Tongue (tissue), 2 donors: Measurements from ENCODE around the gene CHURC1. TPM values are rescaled to one million over a fixed set of nuclear protein-coding genes. Genes with fewer than 3 reads are reported as not detected.
"Not testable (repeated sequence)": the region's sequence is repeated elsewhere in the genome, so short reads cannot be mapped to it uniquely, and the experiment has no call there.

Source experiments
- DNase-seq: peaks from one replicate; pipeline ENCODE4 v3.0.0-alpha.2; 2015
- total RNA-seq: library from RNA; depleted of rRNA; stranded (reverse); fragments of >200 nt; gene quantifications from one replicate; pipeline ENCODE4 v1.2.3, GENCODE V29; 2014

Gene CHURC1
- total RNA-seq, 1 donor from 2014 or later: 55.2 TPM

- DNase-seq: peak; percentile 21
These were observed 3.3 kb upstream of the CHURC1 start for GRCh38 chr14:64910847-64911495.

GRCh38 chr14:64912261-64912660 lies 2.0 kb upstream of the CHURC1 start:
- no peak for DNase-seq

- not testable (repeated sequence) for DNase-seq
These were observed 778 bp upstream of the CHURC1 start for GRCh38 chr14:64913477-64913876.

- no peak for DNase-seq
These were observed 772 bp downstream of the CHURC1 start for GRCh38 chr14:64915029-64915424.

GRCh38 chr14:64915797-64916196 lies 1.5 kb downstream of the CHURC1 start:
- DNase-seq: no peak

GRCh38 chr14:64918216-64918615 lies 4.0 kb downstream of the CHURC1 start:
- DNase-seq: no peak

GRCh38 chr14:64919215-64919614 lies 5.0 kb downstream of the CHURC1 start:
- no peak for DNase-seq

- DNase-seq: no peak
These were observed 5.4 kb downstream of the CHURC1 start for GRCh38 chr14:64919618-64920017.

- no peak for DNase-seq
These were observed 6.2 kb downstream of the CHURC1 start for GRCh38 chr14:64920465-64920864.

- no peak for DNase-seq
These were observed 8.8 kb downstream of the CHURC1 start for GRCh38 chr14:64923015-64923414.

- no peak for DNase-seq
These were observed 12.2 kb downstream of the CHURC1 start for GRCh38 chr14:64926398-64926995.

- no peak for DNase-seq
These were observed 12.8 kb downstream of the CHURC1 start for GRCh38 chr14:64927031-64927430.

- DNase-seq: no peak
These were observed 14.2 kb downstream of the CHURC1 start for GRCh38 chr14:64928239-64929013.

GRCh38 chr14:64929014-64929359 lies 14.7 kb downstream of the CHURC1 start:
- DNase-seq: no peak

GRCh38 chr14:64930085-64930843 lies 16.0 kb downstream of the CHURC1 start:
- DNase-seq: no peak

GRCh38 chr14:64931123-64931522 lies 16.9 kb downstream of the CHURC1 start:
- DNase-seq: no peak

- no peak for DNase-seq
These were observed 18.0 kb downstream of the CHURC1 start for GRCh38 chr14:64932231-64932630.

- DNase-seq: peak; percentile 16
These were observed 20.2 kb downstream of the CHURC1 start for GRCh38 chr14:64934338-64934929.

- no peak for DNase-seq
These were observed 21.3 kb downstream of the CHURC1 start for GRCh38 chr14:64935508-64935907.

- DNase-seq: no peak
These were observed 23.0 kb downstream of the CHURC1 start for GRCh38 chr14:64937171-64937820.

GRCh38 chr14:64937821-64938193 lies 23.6 kb downstream of the CHURC1 start:
- peak; percentile 17 for DNase-seq
